ENCODE data around the gene MINDY4.

Gene MINDY4

DNA sequence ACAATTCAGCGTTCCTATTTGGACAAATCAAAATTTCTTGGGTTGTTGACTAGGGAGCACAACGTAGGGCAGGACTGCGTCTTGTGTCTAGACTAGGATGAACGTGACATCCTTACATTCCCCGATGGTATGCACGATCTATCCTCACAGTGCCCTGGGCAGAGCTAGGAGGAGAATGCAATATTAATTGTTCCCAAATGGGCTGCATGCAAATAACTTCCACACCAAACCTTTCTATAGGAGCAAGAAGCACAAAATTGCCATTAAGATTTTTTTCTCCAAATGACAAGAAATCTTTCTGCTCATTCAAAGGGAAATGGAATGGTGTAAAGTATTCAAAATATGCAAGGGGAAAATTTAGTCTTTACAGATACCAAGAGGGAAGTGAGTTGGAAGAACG lies 119.0 kb downstream of the MINDY4 start:
- TF ChIP-seq, protein P1, sequence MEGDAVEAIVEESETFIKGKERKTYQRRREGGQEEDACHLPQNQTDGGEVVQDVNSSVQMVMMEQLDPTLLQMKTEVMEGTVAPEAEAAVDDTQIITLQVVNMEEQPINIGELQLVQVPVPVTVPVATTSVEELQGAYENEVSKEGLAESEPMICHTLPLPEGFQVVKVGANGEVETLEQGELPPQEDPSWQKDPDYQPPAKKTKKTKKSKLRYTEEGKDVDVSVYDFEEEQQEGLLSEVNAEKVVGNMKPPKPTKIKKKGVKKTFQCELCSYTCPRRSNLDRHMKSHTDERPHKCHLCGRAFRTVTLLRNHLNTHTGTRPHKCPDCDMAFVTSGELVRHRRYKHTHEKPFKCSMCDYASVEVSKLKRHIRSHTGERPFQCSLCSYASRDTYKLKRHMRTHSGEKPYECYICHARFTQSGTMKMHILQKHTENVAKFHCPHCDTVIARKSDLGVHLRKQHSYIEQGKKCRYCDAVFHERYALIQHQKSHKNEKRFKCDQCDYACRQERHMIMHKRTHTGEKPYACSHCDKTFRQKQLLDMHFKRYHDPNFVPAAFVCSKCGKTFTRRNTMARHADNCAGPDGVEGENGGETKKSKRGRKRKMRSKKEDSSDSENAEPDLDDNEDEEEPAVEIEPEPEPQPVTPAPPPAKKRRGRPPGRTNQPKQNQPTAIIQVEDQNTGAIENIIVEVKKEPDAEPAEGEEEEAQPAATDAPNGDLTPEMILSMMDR (IDR thresholded peaks at IDR 0.05; ENCODE audit: control extremely low read depth, extremely low read depth, low read depth, missing control alignments): no peak
- ChIA-PET POLR2A (no interaction called here), CTCF (no interaction called here)
- no peak for DNase-seq (ENCODE audit: extremely low spot score)

DNA sequence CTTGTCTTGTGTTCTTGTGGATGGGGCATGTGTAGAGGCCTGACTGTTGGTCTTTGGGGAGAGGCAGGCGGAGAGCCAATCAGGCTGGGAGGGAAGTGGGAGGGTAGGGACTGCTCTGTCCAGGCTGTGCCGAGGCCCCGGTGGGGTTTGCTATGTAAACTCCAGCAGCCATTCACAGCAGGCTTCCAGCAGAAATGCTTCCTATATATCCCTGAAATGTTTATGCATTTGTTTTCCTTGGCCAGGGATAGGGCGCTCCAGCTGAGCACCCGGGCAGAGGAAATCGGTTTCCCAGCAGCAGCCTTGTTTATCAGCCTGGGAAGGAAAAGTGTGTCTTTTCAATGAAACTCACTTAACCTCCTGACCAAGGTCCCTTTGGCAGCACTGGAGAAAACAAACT lies 122.1 kb downstream of the MINDY4 start:
- DNase-seq (ENCODE audit: extremely low spot score): no peak
- TF ChIP-seq, protein P1 (IDR thresholded peaks at IDR 0.05; ENCODE audit: control extremely low read depth, extremely low read depth, low read depth, missing control alignments): no peak
- CTCF ChIA-PET: no interaction called here
- POLR2A ChIA-PET: no interaction called here

DNA sequence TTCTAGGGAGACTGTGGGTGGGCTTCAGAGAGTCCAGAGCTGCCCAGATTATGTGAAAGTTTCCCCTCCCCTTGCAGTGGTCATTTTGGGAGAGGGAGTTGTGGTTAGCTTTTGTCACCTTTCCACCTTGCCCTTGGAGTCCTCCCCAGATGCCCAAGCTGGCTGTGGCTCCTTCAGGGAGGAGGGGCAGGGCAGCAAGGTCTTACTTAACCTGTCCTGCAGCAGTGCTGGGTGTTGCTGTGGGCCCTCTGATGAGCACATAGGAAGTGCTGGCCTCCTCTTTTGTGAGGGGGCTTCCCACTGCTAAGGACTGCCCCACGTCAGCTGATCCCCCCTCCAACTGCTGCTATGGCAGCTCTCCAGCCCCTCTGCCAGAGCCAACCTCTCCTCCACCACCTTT lies 122.8 kb downstream of the MINDY4 start:
- no peak for DNase-seq (ENCODE audit: extremely low spot score)
- ChIA-PET CTCF (interaction anchor here (0.6 kb wide), 1 partner anchor 90 kb away, joined by 3 read pairs; no protein-coding TSS in a partner anchor), POLR2A (no interaction called here)
- TF ChIP-seq, protein P1 (IDR thresholded peaks at IDR 0.05; ENCODE audit: control extremely low read depth, extremely low read depth, low read depth, missing control alignments): no peak

DNA sequence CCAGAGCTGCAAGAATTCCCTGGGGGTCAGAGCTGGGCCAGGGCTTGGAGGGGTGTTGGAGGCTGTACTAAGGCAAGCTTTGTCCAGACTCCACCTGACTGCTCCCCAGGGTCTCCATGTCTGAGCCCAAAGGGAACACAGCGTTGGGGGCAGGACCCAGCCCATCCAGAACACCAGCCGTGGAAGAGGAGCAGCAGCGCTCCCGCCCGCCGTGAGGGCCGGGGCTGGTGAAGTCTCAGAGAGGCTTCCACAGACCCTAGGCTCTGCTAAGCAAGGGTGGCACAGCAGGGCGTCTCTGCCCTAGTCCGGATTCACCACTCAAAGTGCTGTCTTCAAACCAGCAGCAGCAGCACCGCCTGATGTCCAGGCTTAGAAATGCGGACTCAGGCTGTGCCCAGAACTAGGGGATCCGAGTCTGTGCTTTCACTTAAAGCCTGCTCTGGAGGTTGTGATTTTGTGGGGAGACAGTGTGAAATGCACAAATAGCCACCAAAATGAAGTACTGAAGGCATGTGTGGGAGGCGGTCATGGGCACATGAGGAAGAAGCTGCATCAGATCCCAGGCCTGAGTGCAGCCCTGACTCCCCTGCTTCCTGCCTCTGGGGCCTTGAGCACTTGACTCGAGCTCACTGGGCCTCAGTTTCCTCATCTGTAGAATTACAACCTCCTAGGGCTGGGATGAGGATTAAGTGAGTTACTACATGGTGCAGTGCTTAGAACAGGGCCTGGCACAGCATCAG lies 123.8 kb downstream of the MINDY4 start:
- POLR2A ChIA-PET: no interaction called here
- TF ChIP-seq, protein P1 (IDR thresholded peaks at IDR 0.05; ENCODE audit: control extremely low read depth, extremely low read depth, low read depth, missing control alignments): no peak
- no peak for DNase-seq (ENCODE audit: extremely low spot score)
- CTCF ChIA-PET: no interaction called here

DNA sequence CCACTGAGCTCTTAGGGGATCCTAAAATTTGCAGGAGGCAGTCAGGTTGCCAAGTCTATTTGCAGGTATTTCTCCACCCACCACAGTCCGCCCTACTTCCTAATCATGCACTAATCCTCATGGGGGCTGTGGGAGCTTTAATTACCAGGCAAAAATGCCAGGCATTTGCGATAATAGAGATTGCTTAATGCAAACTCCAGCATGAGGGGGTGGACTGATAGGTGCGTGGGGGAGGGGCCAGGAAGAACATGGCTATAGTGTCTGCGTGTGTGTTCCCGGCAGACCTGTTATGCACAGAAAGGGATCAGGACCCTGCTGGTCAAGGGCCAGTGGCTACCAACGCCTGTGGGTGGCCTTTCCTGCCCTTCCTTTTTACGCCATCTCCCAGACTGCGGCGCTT lies 124.8 kb downstream of the MINDY4 start:
- TF ChIP-seq, protein P1 (IDR thresholded peaks at IDR 0.05; ENCODE audit: control extremely low read depth, extremely low read depth, low read depth, missing control alignments): no peak
- no peak for DNase-seq (ENCODE audit: extremely low spot score)
- CTCF ChIA-PET: no interaction called here
- POLR2A ChIA-PET: no interaction called here

DNA sequence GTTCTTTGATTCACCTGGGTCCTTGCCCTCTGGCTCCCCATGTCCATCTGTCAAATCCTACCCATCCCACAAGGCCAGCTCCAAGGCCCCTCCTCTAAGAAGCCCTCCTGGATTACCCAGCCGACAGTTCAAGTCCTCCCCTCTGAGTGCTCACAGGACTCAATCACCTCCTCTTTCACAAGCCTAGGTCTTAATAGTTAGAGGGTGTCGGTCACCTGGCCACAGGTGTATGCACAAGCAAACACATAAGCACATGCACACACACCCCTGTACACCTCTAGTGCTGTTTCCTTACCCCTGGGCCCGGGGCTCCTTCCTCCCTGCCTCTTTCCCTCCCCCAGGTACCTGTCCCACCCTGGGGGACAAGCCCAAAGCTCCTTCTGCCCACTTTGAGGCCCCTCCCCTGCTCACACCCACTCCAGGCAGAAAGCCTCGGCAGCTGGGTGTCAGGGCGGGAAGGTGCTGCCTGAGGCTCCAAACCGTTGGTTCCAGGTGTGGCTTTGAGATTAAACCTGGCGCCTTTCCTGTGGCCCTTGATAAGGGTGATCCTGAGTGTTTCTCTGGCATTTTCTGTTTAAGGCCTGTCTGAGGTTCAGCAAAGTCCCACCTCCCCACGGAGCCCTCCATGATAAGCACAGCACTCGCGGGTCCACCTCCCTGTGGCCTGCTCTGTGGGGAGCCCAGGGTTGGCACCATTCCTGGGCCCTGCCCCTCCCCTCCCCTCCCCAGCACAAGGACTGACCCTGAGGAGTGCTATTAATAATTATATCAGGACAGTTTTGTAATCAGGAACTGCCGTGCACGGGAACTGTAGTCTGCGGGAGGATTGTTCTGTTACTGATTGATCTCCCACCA lies 125.8 kb downstream of the MINDY4 start:
- DNase-seq (ENCODE audit: extremely low spot score): no peak
- ChIA-PET POLR2A (no interaction called here), CTCF (interaction anchor here (1.2 kb wide), 1 partner anchor 42 kb away, joined by 5 read pairs; no protein-coding TSS in a partner anchor)
- TF ChIP-seq, protein P1 (IDR thresholded peaks at IDR 0.05; ENCODE audit: control extremely low read depth, extremely low read depth, low read depth, missing control alignments): no peak
